GM23248 (cell line): ENCODE results near the gene ANO10. TPM values are rescaled to one million over a fixed set of nuclear protein-coding genes. Genes with fewer than 3 reads are reported as not detected.

Source experiments
- DNase-seq: peaks from one replicate; pipeline ENCODE4 v3.0.0-alpha.2; 2015
- H2AFZ ChIP-seq: fragments of 200-600 bp; sonication (generic); 2 replicates; pipeline ENCODE4 v1.6.1; 2016; ENCODE audit warnings: antibody characterized with exemption
- H3F3A ChIP-seq: fragments of 200-600 bp; sonication (generic); 2 replicates; pipeline ENCODE4 v1.6.1; 2016; ENCODE audit warnings: mild to moderate bottlenecking, antibody characterized with exemption, mixed run types; ENCODE audit not compliant: insufficient read depth
- H3K27ac ChIP-seq: fragments of 200-600 bp; sonication (generic); 2 replicates; pipeline ENCODE4 v1.5.1; 2016; ENCODE audit warnings: mild to moderate bottlenecking
- H3K27me3 ChIP-seq: fragments of 200-600 bp; sonication (generic); replicated peaks from 2 replicates; pipeline ENCODE4 v1.6.1; 2016; ENCODE audit warnings: mild to moderate bottlenecking; ENCODE audit not compliant: insufficient read depth
- H3K36me3 ChIP-seq: fragments of 200-600 bp; sonication (generic); 2 replicates; pipeline ENCODE4 v1.6.1; 2016; ENCODE audit warnings: low read depth, mild to moderate bottlenecking
- H3K4me1 ChIP-seq: fragments of 200-600 bp; sonication (generic); 2 replicates; pipeline ENCODE4 v1.6.1; 2016; ENCODE audit warnings: mild to moderate bottlenecking; ENCODE audit not compliant: insufficient read depth
- H3K4me2 ChIP-seq: fragments of 200-600 bp; sonication (generic); one replicate; pipeline ENCODE4 v1.6.1; 2016; ENCODE audit warnings: mild to moderate bottlenecking; ENCODE audit not compliant: unreplicated experiment
- H3K4me3 ChIP-seq: fragments of 200-600 bp; sonication (generic); 2 replicates; pipeline ENCODE4 v1.5.1; 2016; ENCODE audit warnings: mild to moderate bottlenecking
- H3K79me2 ChIP-seq: fragments of 200-600 bp; sonication (generic); 2 replicates; pipeline ENCODE4 v1.6.1; 2016; ENCODE audit warnings: mild to moderate bottlenecking; ENCODE audit not compliant: insufficient read depth
- H3K9ac ChIP-seq: fragments of 200-600 bp; sonication (generic); 2 replicates; pipeline ENCODE4 v1.6.1; 2016; ENCODE audit warnings: mild to moderate bottlenecking
- H3K9me2 ChIP-seq: fragments of 200-600 bp; sonication (generic); 2 replicates; pipeline ENCODE4 v1.6.1; 2016; ENCODE audit warnings: mixed run types, mild to moderate bottlenecking, moderate library complexity; ENCODE audit not compliant: insufficient read depth
- H3K9me3 ChIP-seq: fragments of 200-600 bp; sonication (generic); one replicate; pipeline ENCODE4 v1.6.1; 2017; ENCODE audit warnings: low read depth
- H4K20me1 ChIP-seq: fragments of 200-600 bp; sonication (generic); 2 replicates; pipeline ENCODE4 v1.6.0; 2016; ENCODE audit not compliant: insufficient read depth
- EZH2 ChIP-seq: fragments of 200-600 bp; sonication (generic); IDR thresholded peaks from 2 replicates; pipeline ENCODE4 v1.6.1; 2018; ENCODE audit warnings: antibody characterized with exemption, mild to moderate bottlenecking; ENCODE audit not compliant: insufficient read depth, poor library complexity, severe bottlenecking
- EZH2phosphoT487 ChIP-seq: fragments of 200-600 bp; sonication (generic); IDR thresholded peaks from 2 replicates; pipeline ENCODE4 v1.6.1; 2018; ENCODE audit warnings: antibody characterized with exemption, moderate library complexity, mild to moderate bottlenecking, low read depth; ENCODE audit not compliant: insufficient read depth
- WGBS, 2 experiments: methylation state at CpG; one replicate each; pipeline ENCODE4 v1.1.6; 2015 to 2017; ENCODE audit warnings: low lambda C conversion rate in 2 of 2, low coverage in 1 of 2; ENCODE audit errors: missing lambda C conversion rate in 2 of 2; 5-methylcytosine and 5-hydroxymethylcytosine counted together
- in situ Hi-C: fragments of 300-500 bp; cut with MboI; formaldehyde crosslinking; loops from 2 replicates; pipeline ENCODE4 v1.15.0; 2020
- polyA plus RNA-seq: library from polyadenylated mRNA; unstranded; fragments of >200 nt; fragmentation: Nextera tagmentation; extraction: Ambion mirVana; gene quantifications from 2 replicates; pipeline ENCODE4 v1.2.1, GENCODE V29; 2016
- total RNA-seq: library from RNA; depleted of rRNA; stranded (reverse); fragments of >200 nt; shearing (Covaris generic); gene quantifications from 2 replicates; pipeline ENCODE4 v1.2.3, GENCODE V29; 2014

Gene ANO10
- total and polyA plus RNA-seq, 2 experiments from 2014 or later: 51.1 to 73.2 TPM

DNA sequence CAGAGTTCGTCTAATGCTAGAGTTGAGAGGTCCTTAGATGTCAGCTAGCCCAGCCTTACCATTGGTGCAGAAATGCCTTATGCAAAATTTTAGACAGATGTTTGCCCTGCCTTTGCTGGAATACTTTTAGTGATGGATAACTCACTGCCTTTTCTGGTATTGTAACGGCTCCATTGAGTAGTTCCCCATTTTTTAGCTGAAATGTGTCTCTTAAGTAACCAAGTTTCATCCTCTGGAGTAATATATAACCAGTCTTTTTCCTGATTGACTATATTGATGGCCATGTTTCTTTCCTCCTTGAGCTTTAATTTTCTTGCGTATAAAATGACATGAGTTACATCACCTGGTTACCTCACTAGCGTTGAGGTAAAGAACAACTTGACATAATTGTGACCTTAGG, 290.4 kb downstream of the ANO10 start:
- Histone ChIP-seq H3F3A (no peaks in the 10 kb centered on the region), H2AFZ (no peak overlapping the region), H4K20me1 (0 out of 2 replicates have a peak, but pooled peaks cover 5% of the 10 kb centered on the region)

DNA sequence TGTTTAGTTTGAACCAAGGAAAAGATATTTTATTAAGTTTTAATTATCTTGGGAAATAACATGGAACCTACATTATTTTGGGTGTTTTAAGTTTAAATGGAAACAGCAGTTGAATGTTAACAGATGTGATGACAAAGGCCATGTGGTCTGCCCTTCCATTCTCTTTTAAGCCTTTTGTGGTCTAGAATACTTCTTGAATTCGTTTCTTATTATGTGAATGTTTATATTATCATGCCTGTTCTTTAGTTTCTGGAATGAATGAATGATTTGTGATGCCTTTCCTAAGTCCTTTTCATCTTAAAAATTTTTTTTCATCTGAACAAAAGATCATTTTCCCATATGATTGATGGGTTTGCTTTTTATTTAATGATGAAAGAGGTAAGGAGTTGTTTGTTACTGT, 290.8 kb downstream of the ANO10 start:
- peaks cover 80% of the 10 kb centered on the region for H3K79me2 ChIP-seq
- H3K9ac ChIP-seq: no peak overlapping the region
- H3K27ac ChIP-seq: no peak overlapping the region
- H3K4me2 ChIP-seq: no peak overlapping the region
- in situ Hi-C loops: no loop called here
- 0 out of 2 replicates have a peak, but pooled peaks cover 5% of the 10 kb centered on the region for H4K20me1 ChIP-seq
- peaks cover 30% of the 10 kb centered on the region for H3K36me3 ChIP-seq
- no peak for TF ChIP-seq EZH2phosphoT487
- TF ChIP-seq EZH2: no peak
- H3K9me2 ChIP-seq: no peaks in the 10 kb centered on the region
- no peaks in the 10 kb centered on the region for H3K27me3 ChIP-seq
- no peak overlapping the region for H3K4me3 ChIP-seq
- DNase-seq: no peak
- H3F3A ChIP-seq: no peaks in the 10 kb centered on the region
- peaks cover 4% of the 10 kb centered on the region for H3K9me3 ChIP-seq
- H2AFZ ChIP-seq: no peak overlapping the region
- no peaks in the 10 kb centered on the region for H3K4me1 ChIP-seq
- 50 to 60% methylated on average over 1 of the region's 1 CpG for WGBS, 2 experiments

More for the DNA sequence above, 290.4 kb downstream of the ANO10 start:
- no peak for DNase-seq
- Histone ChIP-seq H3K9me2 (no peaks in the 10 kb centered on the region), H3K27me3 (no peaks in the 10 kb centered on the region), H3K4me1 (no peaks in the 10 kb centered on the region), H3K4me2 (no peak overlapping the region), H3K9ac (no peak overlapping the region), H3K9me3 (peaks cover 4% of the 10 kb centered on the region), H3K4me3 (no peak overlapping the region), H3K27ac (no peak overlapping the region), H3K36me3 (peaks cover 34% of the 10 kb centered on the region), H3K79me2 (peaks cover 76% of the 10 kb centered on the region)
- no peak for TF ChIP-seq EZH2
- in situ Hi-C loops: no loop called here
- WGBS, 2 experiments: 90 to 93% methylated on average over 4 of the region's 4 CpGs

GRCh38 chr3:43328653-43329052, 293.2 kb downstream of the ANO10 start:
- in situ Hi-C loops: no loop called here
- no peaks in the 10 kb centered on the region for H3K9me3 ChIP-seq
- 0 out of 2 replicates have a peak, but pooled peaks cover 5% of the 10 kb centered on the region for H4K20me1 ChIP-seq
- no peaks in the 10 kb centered on the region for H3F3A ChIP-seq
- no peak overlapping the region for H3K4me3 ChIP-seq
- 0 out of 2 replicates have a peak, but pooled peaks cover 14% of the 10 kb centered on the region for H3K36me3 ChIP-seq
- no peaks in the 10 kb centered on the region for H3K27me3 ChIP-seq
- DNase-seq: peak; percentile 12
- H3K27ac ChIP-seq: no peak overlapping the region
- no peaks in the 10 kb centered on the region for H3K4me1 ChIP-seq
- no peak overlapping the region for H3K9ac ChIP-seq
- H3K9me2 ChIP-seq: no peaks in the 10 kb centered on the region
- TF ChIP-seq EZH2phosphoT487: no peak
- no peak for TF ChIP-seq EZH2
- H3K79me2 ChIP-seq: peaks cover 88% of the 10 kb centered on the region
- H2AFZ ChIP-seq: no peak overlapping the region
- H3K4me2 ChIP-seq: no peak overlapping the region

DNA sequence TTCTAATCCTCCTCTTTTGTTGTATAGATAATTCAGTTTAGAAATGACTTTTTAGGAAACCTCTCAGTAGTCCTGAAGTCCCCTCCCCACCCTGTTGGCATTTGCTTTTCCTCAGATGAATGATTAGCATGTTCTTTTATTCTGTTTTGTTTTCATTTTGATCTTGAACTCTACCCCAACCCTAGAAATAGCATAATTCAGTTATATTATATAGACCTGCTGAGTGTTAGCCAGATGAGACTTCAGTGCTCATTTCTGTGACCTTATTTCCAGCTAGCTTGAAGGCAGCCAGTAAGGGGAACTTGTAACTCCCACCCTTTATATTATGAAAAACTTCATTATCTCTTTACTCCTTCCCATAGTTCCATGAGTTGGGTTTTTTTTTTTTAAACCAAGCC, 294.2 kb downstream of the ANO10 start:
- Histone ChIP-seq H4K20me1 (0 out of 2 replicates have a peak, but pooled peaks cover 5% of the 10 kb centered on the region), H2AFZ (no peak overlapping the region), H3K9me2 (no peaks in the 10 kb centered on the region), H3K36me3 (0 out of 2 replicates have a peak, but pooled peaks cover 11% of the 10 kb centered on the region), H3K9me3 (no peaks in the 10 kb centered on the region), H3K27me3 (no peaks in the 10 kb centered on the region), H3K27ac (no peak overlapping the region), H3F3A (no peaks in the 10 kb centered on the region), H3K4me2 (no peak overlapping the region), H3K4me3 (no peak overlapping the region), H3K4me1 (no peaks in the 10 kb centered on the region), H3K9ac (no peak overlapping the region), H3K79me2 (peaks cover 96% of the 10 kb centered on the region)
- in situ Hi-C loops: no loop called here
- TF ChIP-seq EZH2: no peak
- no peak for TF ChIP-seq EZH2phosphoT487
- DNase-seq: no peak

DNA sequence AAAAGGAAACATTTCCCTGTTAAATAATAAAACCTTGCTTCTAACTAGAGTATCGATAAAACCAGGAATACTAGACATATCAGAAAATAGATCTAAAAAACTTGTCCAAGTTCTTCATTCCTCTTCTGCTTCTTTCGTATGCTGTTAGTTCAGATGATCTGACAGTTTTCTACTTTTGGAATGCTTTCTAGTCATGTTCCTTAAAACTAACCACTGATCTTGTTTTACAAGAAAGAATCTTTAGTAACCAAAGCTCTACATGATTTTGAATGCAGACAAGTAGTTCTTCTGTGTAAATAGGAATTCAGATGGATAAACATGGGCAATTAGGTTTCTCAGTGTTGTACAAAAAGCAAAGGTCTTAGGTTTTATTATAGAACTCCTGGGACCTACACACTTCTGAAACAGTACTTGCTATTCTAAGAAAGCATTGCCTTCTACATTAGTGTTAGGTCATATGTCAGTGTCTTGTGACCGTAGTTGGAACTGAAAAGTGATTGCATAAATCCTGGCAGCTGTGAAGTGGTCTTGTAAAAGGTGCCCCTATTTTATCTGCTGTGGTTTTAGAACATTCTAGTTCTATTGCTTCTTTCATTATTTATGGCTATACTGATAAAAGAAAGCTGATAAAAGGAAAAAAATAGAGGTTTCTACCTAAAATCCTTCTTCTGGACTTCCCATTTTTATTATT, 294.8 kb downstream of the ANO10 start:
- H2AFZ ChIP-seq: no peak overlapping the region
- no peaks in the 10 kb centered on the region for H3K9me3 ChIP-seq
- no peak overlapping the region for H3K9ac ChIP-seq
- peaks cover 95% of the 10 kb centered on the region for H3K79me2 ChIP-seq
- no peak overlapping the region for H3K27ac ChIP-seq
- no peaks in the 10 kb centered on the region for H3K27me3 ChIP-seq
- no peak overlapping the region for H3K4me2 ChIP-seq
- no peak for TF ChIP-seq EZH2
- TF ChIP-seq EZH2phosphoT487: no peak
- WGBS, 2 experiments: 43 to 45% methylated on average over 3 of the region's 3 CpGs
- no peak overlapping the region for H3K4me3 ChIP-seq
- no peaks in the 10 kb centered on the region for H3F3A ChIP-seq
- no peaks in the 10 kb centered on the region for H3K4me1 ChIP-seq
- DNase-seq: peak; percentile 10
- 0 out of 2 replicates have a peak, but pooled peaks cover 5% of the 10 kb centered on the region for H4K20me1 ChIP-seq
- in situ Hi-C loops: no loop called here
- 0 out of 2 replicates have a peak, but pooled peaks cover 5% of the 10 kb centered on the region for H3K36me3 ChIP-seq
- H3K9me2 ChIP-seq: no peaks in the 10 kb centered on the region
